Measurements from ENCODE around the gene ZYX.

The ZYX gene

GRCh38 chr7:143380646-143381426 lies at the start of gene ZYX:
TSS of gene ZYX (plus strand) at chr7:143381345. CDS start at chr7:143381572, 227 bp downstream.
- Histone ChIP-seq H3K27me3 (ENCODE audit: control insufficient read depth, insufficient read depth, low read length) (no peaks in the 10 kb centered on the region), H3K4me1 (ENCODE audit: control insufficient read depth, low read depth, low read length) (peaks cover 16% of the 10 kb centered on the region), H3K9ac (ENCODE audit: low read length) (peak within 1 kb of the TSS; percentile 93), H3K4me3 (ENCODE audit: low read length) (peak within 1 kb of the TSS; percentile 88), H3K27ac (ENCODE audit: low read length) (peak within 1 kb of the TSS; percentile 88), H3K36me3 (ENCODE audit: control insufficient read depth, low read depth, low read length) (peaks cover 26% of the 10 kb centered on the region), H3K9me3 (ENCODE audit: control insufficient read depth, low read depth, low read length) (no peaks in the 10 kb centered on the region)

GRCh38 chr7:143334244-143334643 lies 46.9 kb upstream of the ZYX start:
- H3K27ac ChIP-seq (ENCODE audit: low read length): no peak overlapping the region
- H3K9ac ChIP-seq (ENCODE audit: low read length): no peak overlapping the region
- no peaks in the 10 kb centered on the region for H3K9me3 ChIP-seq (ENCODE audit: control insufficient read depth, low read depth, low read length)
- no peak overlapping the region for H3K4me3 ChIP-seq (ENCODE audit: low read length)
- H3K4me1 ChIP-seq (ENCODE audit: control insufficient read depth, low read depth, low read length): no peaks in the 10 kb centered on the region
- H3K36me3 ChIP-seq (ENCODE audit: control insufficient read depth, low read depth, low read length): no peaks in the 10 kb centered on the region
- no peaks in the 10 kb centered on the region for H3K27me3 ChIP-seq (ENCODE audit: control insufficient read depth, insufficient read depth, low read length)

GRCh38 chr7:143337216-143337615 lies 43.9 kb upstream of the ZYX start:
- no peaks in the 10 kb centered on the region for H3K27me3 ChIP-seq (ENCODE audit: control insufficient read depth, insufficient read depth, low read length)
- H3K9ac ChIP-seq (ENCODE audit: low read length): no peak overlapping the region
- H3K9me3 ChIP-seq (ENCODE audit: control insufficient read depth, low read depth, low read length): no peaks in the 10 kb centered on the region
- H3K36me3 ChIP-seq (ENCODE audit: control insufficient read depth, low read depth, low read length): no peaks in the 10 kb centered on the region
- no peaks in the 10 kb centered on the region for H3K4me1 ChIP-seq (ENCODE audit: control insufficient read depth, low read depth, low read length)
- no peak overlapping the region for H3K4me3 ChIP-seq (ENCODE audit: low read length)
- no peak overlapping the region for H3K27ac ChIP-seq (ENCODE audit: low read length)

GRCh38 chr7:143341842-143342241 lies 39.3 kb upstream of the ZYX start:
- peaks cover 12% of the 10 kb centered on the region for H3K27me3 ChIP-seq (ENCODE audit: control insufficient read depth, insufficient read depth, low read length)
- no peaks in the 10 kb centered on the region for H3K4me1 ChIP-seq (ENCODE audit: control insufficient read depth, low read depth, low read length)
- H3K9ac ChIP-seq (ENCODE audit: low read length): no peak overlapping the region
- no peaks in the 10 kb centered on the region for H3K9me3 ChIP-seq (ENCODE audit: control insufficient read depth, low read depth, low read length)
- H3K27ac ChIP-seq (ENCODE audit: low read length): no peak overlapping the region
- H3K4me3 ChIP-seq (ENCODE audit: low read length): no peak overlapping the region
- no peaks in the 10 kb centered on the region for H3K36me3 ChIP-seq (ENCODE audit: control insufficient read depth, low read depth, low read length)

- no peak overlapping the region for H3K9ac ChIP-seq (ENCODE audit: low read length)
- no peak overlapping the region for H3K4me3 ChIP-seq (ENCODE audit: low read length)
- no peak overlapping the region for H3K27ac ChIP-seq (ENCODE audit: low read length)
- H3K9me3 ChIP-seq (ENCODE audit: control insufficient read depth, low read depth, low read length): no peaks in the 10 kb centered on the region
- no peaks in the 10 kb centered on the region for H3K4me1 ChIP-seq (ENCODE audit: control insufficient read depth, low read depth, low read length)
- H3K27me3 ChIP-seq (ENCODE audit: control insufficient read depth, insufficient read depth, low read length): peaks cover 14% of the 10 kb centered on the region
- H3K36me3 ChIP-seq (ENCODE audit: control insufficient read depth, low read depth, low read length): no peaks in the 10 kb centered on the region
Observed at GRCh38 chr7:143343596-143343995, 37.5 kb upstream of the ZYX start.

GRCh38 chr7:143345428-143345900 lies 35.7 kb upstream of the ZYX start:
- H3K4me1 ChIP-seq (ENCODE audit: control insufficient read depth, low read depth, low read length): no peaks in the 10 kb centered on the region
- H3K36me3 ChIP-seq (ENCODE audit: control insufficient read depth, low read depth, low read length): no peaks in the 10 kb centered on the region
- peaks cover 14% of the 10 kb centered on the region for H3K27me3 ChIP-seq (ENCODE audit: control insufficient read depth, insufficient read depth, low read length)
- H3K27ac ChIP-seq (ENCODE audit: low read length): no peak overlapping the region
- no peak overlapping the region for H3K9ac ChIP-seq (ENCODE audit: low read length)
- H3K4me3 ChIP-seq (ENCODE audit: low read length): peak overlapping the region; percentile 55
- no peaks in the 10 kb centered on the region for H3K9me3 ChIP-seq (ENCODE audit: control insufficient read depth, low read depth, low read length)

GRCh38 chr7:143346018-143346417 lies 35.1 kb upstream of the ZYX start:
- H3K4me1 ChIP-seq (ENCODE audit: control insufficient read depth, low read depth, low read length): no peaks in the 10 kb centered on the region
- no peak overlapping the region for H3K4me3 ChIP-seq (ENCODE audit: low read length)
- H3K27me3 ChIP-seq (ENCODE audit: control insufficient read depth, insufficient read depth, low read length): peaks cover 14% of the 10 kb centered on the region
- no peak overlapping the region for H3K9ac ChIP-seq (ENCODE audit: low read length)
- no peaks in the 10 kb centered on the region for H3K36me3 ChIP-seq (ENCODE audit: control insufficient read depth, low read depth, low read length)
- no peak overlapping the region for H3K27ac ChIP-seq (ENCODE audit: low read length)
- no peaks in the 10 kb centered on the region for H3K9me3 ChIP-seq (ENCODE audit: control insufficient read depth, low read depth, low read length)

GRCh38 chr7:143347950-143348349 lies 33.2 kb upstream of the ZYX start:
- Histone ChIP-seq H3K4me3 (ENCODE audit: low read length) (no peak overlapping the region), H3K27ac (ENCODE audit: low read length) (no peak overlapping the region), H3K36me3 (ENCODE audit: control insufficient read depth, low read depth, low read length) (no peaks in the 10 kb centered on the region), H3K9me3 (ENCODE audit: control insufficient read depth, low read depth, low read length) (no peaks in the 10 kb centered on the region), H3K27me3 (ENCODE audit: control insufficient read depth, insufficient read depth, low read length) (peaks cover 14% of the 10 kb centered on the region), H3K4me1 (ENCODE audit: control insufficient read depth, low read depth, low read length) (peaks cover 4% of the 10 kb centered on the region), H3K9ac (ENCODE audit: low read length) (no peak overlapping the region)

- no peaks in the 10 kb centered on the region for H3K9me3 ChIP-seq (ENCODE audit: control insufficient read depth, low read depth, low read length)
- H3K36me3 ChIP-seq (ENCODE audit: control insufficient read depth, low read depth, low read length): no peaks in the 10 kb centered on the region
- no peak overlapping the region for H3K4me3 ChIP-seq (ENCODE audit: low read length)
- H3K27ac ChIP-seq (ENCODE audit: low read length): no peak overlapping the region
- peaks cover 10% of the 10 kb centered on the region for H3K27me3 ChIP-seq (ENCODE audit: control insufficient read depth, insufficient read depth, low read length)
- H3K4me1 ChIP-seq (ENCODE audit: control insufficient read depth, low read depth, low read length): peaks cover 4% of the 10 kb centered on the region
- H3K9ac ChIP-seq (ENCODE audit: low read length): no peak overlapping the region
Observed at GRCh38 chr7:143351060-143351459, 30.1 kb upstream of the ZYX start.

GRCh38 chr7:143351574-143351973 lies 29.6 kb upstream of the ZYX start:
- no peak overlapping the region for H3K9ac ChIP-seq (ENCODE audit: low read length)
- no peak overlapping the region for H3K4me3 ChIP-seq (ENCODE audit: low read length)
- no peaks in the 10 kb centered on the region for H3K36me3 ChIP-seq (ENCODE audit: control insufficient read depth, low read depth, low read length)
- peaks cover 4% of the 10 kb centered on the region for H3K4me1 ChIP-seq (ENCODE audit: control insufficient read depth, low read depth, low read length)
- H3K27ac ChIP-seq (ENCODE audit: low read length): no peak overlapping the region
- peaks cover 4% of the 10 kb centered on the region for H3K27me3 ChIP-seq (ENCODE audit: control insufficient read depth, insufficient read depth, low read length)
- no peaks in the 10 kb centered on the region for H3K9me3 ChIP-seq (ENCODE audit: control insufficient read depth, low read depth, low read length)

- Histone ChIP-seq H3K9me3 (ENCODE audit: control insufficient read depth, low read depth, low read length) (no peaks in the 10 kb centered on the region), H3K4me3 (ENCODE audit: low read length) (no peak overlapping the region), H3K36me3 (ENCODE audit: control insufficient read depth, low read depth, low read length) (peaks cover 6% of the 10 kb centered on the region), H3K4me1 (ENCODE audit: control insufficient read depth, low read depth, low read length) (peaks cover 4% of the 10 kb centered on the region), H3K27me3 (ENCODE audit: control insufficient read depth, insufficient read depth, low read length) (no peaks in the 10 kb centered on the region), H3K27ac (ENCODE audit: low read length) (no peak overlapping the region), H3K9ac (ENCODE audit: low read length) (no peak overlapping the region)
Observed at GRCh38 chr7:143352531-143353002, 28.6 kb upstream of the ZYX start.

- Histone ChIP-seq H3K36me3 (ENCODE audit: control insufficient read depth, low read depth, low read length) (peaks cover 18% of the 10 kb centered on the region), H3K4me1 (ENCODE audit: control insufficient read depth, low read depth, low read length) (peaks cover 4% of the 10 kb centered on the region), H3K27ac (ENCODE audit: low read length) (no peak overlapping the region), H3K9ac (ENCODE audit: low read length) (no peak overlapping the region), H3K9me3 (ENCODE audit: control insufficient read depth, low read depth, low read length) (no peaks in the 10 kb centered on the region), H3K27me3 (ENCODE audit: control insufficient read depth, insufficient read depth, low read length) (no peaks in the 10 kb centered on the region), H3K4me3 (ENCODE audit: low read length) (no peak overlapping the region)
Observed at GRCh38 chr7:143354376-143354775, 26.8 kb upstream of the ZYX start.
